PC-3 (cell line): Measurements from ENCODE around the gene ITSN1. TPM values are rescaled to one million over a fixed set of nuclear protein-coding genes. Genes with fewer than 3 reads are reported as not detected.

Source experiments
- ATAC-seq: fragments of 200-7000 bp; cut with Tn5 transposase; 2 replicates; pipeline ENCODE4 v1.9.1; 2020; ENCODE audit warnings: mild to moderate bottlenecking, moderate library complexity
- BruUV-seq: library from RNA; stranded (reverse); fragments of 400-500 nt; replicated peaks from 2 replicates; lab custom pipeline; 2021; lab: Mats Ljungman, UMichigan
- CTCF ChIA-PET: fragments of 300-600 bp; sonication (Branson Sonifier 250); formaldehyde crosslinking; loops from one replicate; lab custom pipeline; 2022; ENCODE audit warnings: antibody characterized with exemption; lab: Charles Lee
- POLR2A ChIA-PET: fragments of 300-600 bp; sonication (Branson Sonifier 250); formaldehyde crosslinking; loops from one replicate; lab custom pipeline; 2022; ENCODE audit warnings: antibody characterized with exemption; ENCODE audit not compliant: unreplicated experiment; lab: Charles Lee
- DNase-seq: peaks from one replicate; pipeline ENCODE4 v3.0.0-alpha.2; 2015
- H2AFZ ChIP-seq: fragments of 300-600 bp; sonication (generic); 2 replicates; pipeline ENCODE4 v1.6.0; 2016; ENCODE audit warnings: antibody characterized with exemption, low read length
- H3F3A ChIP-seq: fragments of 300-600 bp; sonication (generic); one replicate; pipeline ENCODE4 v1.6.0; 2017; ENCODE audit warnings: antibody characterized with exemption, low read length, control low read depth, mild to moderate bottlenecking; ENCODE audit not compliant: unreplicated experiment
- H3K27ac ChIP-seq: fragments of 300-600 bp; sonication (generic); 2 replicates; pipeline ENCODE4 v1.5.1; 2016; ENCODE audit warnings: mild to moderate bottlenecking, low read length
- H3K27me3 ChIP-seq: fragments of 300-600 bp; sonication (generic); 2 replicates; pipeline ENCODE4 v1.6.1; 2016; ENCODE audit warnings: low read length, mixed read lengths
- H3K36me3 ChIP-seq: fragments of 300-600 bp; sonication (generic); 2 replicates; pipeline ENCODE4 v1.6.1; 2016; ENCODE audit warnings: low read depth, mixed run types, low read length, mixed read lengths
- H3K4me1 ChIP-seq: fragments of 300-600 bp; sonication (generic); 2 replicates; pipeline ENCODE4 v1.5.1; 2016; ENCODE audit warnings: low read length; ENCODE audit not compliant: insufficient read depth
- H3K4me2 ChIP-seq: fragments of 300-600 bp; sonication (generic); 2 replicates; pipeline ENCODE4 v1.6.0; 2016; ENCODE audit warnings: low read length
- H3K4me3 ChIP-seq: fragments of 300-600 bp; sonication (generic); 2 replicates; pipeline ENCODE4 v1.5.1; 2016; ENCODE audit warnings: mild to moderate bottlenecking, low read length, mixed read lengths
- H3K79me2 ChIP-seq: fragments of 300-600 bp; sonication (generic); 2 replicates; pipeline ENCODE4 v1.6.1; 2017; ENCODE audit warnings: low read length, mixed read lengths
- H3K9ac ChIP-seq: fragments of 300-600 bp; sonication (generic); 2 replicates; pipeline ENCODE4 v1.6.0; 2016; ENCODE audit warnings: mild to moderate bottlenecking, low read length
- H3K9me2 ChIP-seq: fragments of 300-600 bp; sonication (generic); replicated peaks from 2 replicates; pipeline ENCODE4 v1.6.1; 2016; ENCODE audit warnings: mixed run types, low read length, mixed read lengths
- H3K9me3 ChIP-seq: fragments of 300-600 bp; sonication (generic); 2 replicates; pipeline ENCODE4 v1.6.1; 2016; ENCODE audit warnings: low read length, mixed read lengths
- H4K20me1 ChIP-seq: fragments of 300-600 bp; sonication (generic); 2 replicates; pipeline ENCODE4 v1.6.1; 2016; ENCODE audit warnings: low read length, mixed read lengths
- CTCF ChIP-seq: fragments of 300-600 bp; sonication (generic); conservative IDR thresholded peaks from 2 replicates; pipeline ENCODE4 v1.5.1; 2017; ENCODE audit warnings: antibody characterized with exemption, low read depth, mild to moderate bottlenecking, low read length
- EZH2 ChIP-seq: fragments of 300-600 bp; sonication (generic); IDR thresholded peaks from one replicate; pipeline ENCODE4 v1.6.1; 2017; ENCODE audit warnings: antibody characterized with exemption, mild to moderate bottlenecking, low read length; ENCODE audit not compliant: unreplicated experiment
- EZH2phosphoT487 ChIP-seq: fragments of 300-600 bp; sonication (generic); IDR thresholded peaks from 2 replicates; pipeline ENCODE4 v1.6.1; 2018; ENCODE audit warnings: mild to moderate bottlenecking, antibody characterized with exemption, low read length, borderline replicate concordance
- intact Hi-C: fragments of 100-400 bp; cut with micrococcal nuclease; formaldehyde crosslinking; loops from 2 replicates; pipeline ENCODE4 v1.9.0; 2023
- total RNA-seq: library from RNA; depleted of rRNA; stranded (reverse); fragments of >200 nt; gene quantifications from 2 replicates; pipeline ENCODE4 v1.2.3, GENCODE V29; 2014

Gene ITSN1
- total RNA-seq, 1 experiment from 2014 or later: 45.6 TPM

GRCh38 chr21:33751120-33751519, 108.8 kb downstream of the ITSN1 start:
- Histone ChIP-seq H3K36me3 (no peaks in the 10 kb centered on the region; the same call in 1 of the 2 replicates), H2AFZ (no peak overlapping the region), H3K9ac (no peak overlapping the region), H3K9me2 (no peaks in the 10 kb centered on the region), H3K27ac (no peak overlapping the region), H3K27me3 (no peaks in the 10 kb centered on the region), H3K4me1 (peaks cover 7% of the 10 kb centered on the region; the same call in 1 of the 2 replicates), H3K79me2 (no peaks in the 10 kb centered on the region), H3K4me2 (no peak overlapping the region), H3F3A (no peaks in the 10 kb centered on the region), H4K20me1 (no peaks in the 10 kb centered on the region), H3K9me3 (peaks cover 8% of the 10 kb centered on the region; the same call in 1 of the 2 replicates), H3K4me3 (no peak overlapping the region)
- DNase-seq: no peak
- intact Hi-C loops: no loop called here
- BruUV-seq: no TSS peak
- TF ChIP-seq CTCF (no peak), EZH2 (no peak), EZH2phosphoT487 (no peak)
- ATAC-seq: no peak
- POLR2A ChIA-PET: interaction anchor here (0.6 kb wide), 1 partner anchor 30 kb away, joined by 4 read pairs; no protein-coding TSS in a partner anchor
- CTCF ChIA-PET: no interaction called here

- Histone ChIP-seq H3K4me1 (peaks cover 7% of the 10 kb centered on the region; the same call in 1 of the 2 replicates), H3K9me3 (peaks cover 8% of the 10 kb centered on the region; the same call in 1 of the 2 replicates), H4K20me1 (no peaks in the 10 kb centered on the region), H3F3A (no peaks in the 10 kb centered on the region), H3K79me2 (no peaks in the 10 kb centered on the region), H3K9me2 (no peaks in the 10 kb centered on the region), H3K4me2 (no peak overlapping the region), H3K4me3 (no peak overlapping the region), H3K9ac (no peak overlapping the region), H2AFZ (no peak overlapping the region), H3K36me3 (no peaks in the 10 kb centered on the region), H3K27me3 (no peaks in the 10 kb centered on the region), H3K27ac (no peak overlapping the region)
- no peak for ATAC-seq
- intact Hi-C loops: no loop called here
- TF ChIP-seq EZH2: no peak
- TF ChIP-seq EZH2phosphoT487: no peak
- no peak for TF ChIP-seq CTCF
- no peak for DNase-seq
- ChIA-PET POLR2A (no interaction called here), CTCF (no interaction called here)
- BruUV-seq: no TSS peak
These were observed 109.2 kb downstream of the ITSN1 start for GRCh38 chr21:33751533-33751932.

- BruUV-seq: no TSS peak
- DNase-seq: no peak
- Histone ChIP-seq H3K9ac (no peak overlapping the region), H3K9me3 (peaks cover 5% of the 10 kb centered on the region; the same call in 1 of the 2 replicates), H2AFZ (no peak overlapping the region), H3K4me3 (no peak overlapping the region), H3K9me2 (no peaks in the 10 kb centered on the region), H3K4me1 (peaks cover 7% of the 10 kb centered on the region; the same call in 1 of the 2 replicates), H3K27ac (no peak overlapping the region), H3K4me2 (no peak overlapping the region), H3K27me3 (no peaks in the 10 kb centered on the region), H3K79me2 (no peaks in the 10 kb centered on the region), H4K20me1 (no peaks in the 10 kb centered on the region), H3K36me3 (no peaks in the 10 kb centered on the region), H3F3A (no peaks in the 10 kb centered on the region)
- ChIA-PET POLR2A (no interaction called here), CTCF (interaction anchor here (0.6 kb wide), 1 partner anchor 147 kb away, joined by 4 read pairs; no protein-coding TSS in a partner anchor)
- TF ChIP-seq CTCF (no peak), EZH2 (no peak), EZH2phosphoT487 (no peak)
- ATAC-seq: no peak
- intact Hi-C loops: no loop called here
These were observed 110.0 kb downstream of the ITSN1 start for GRCh38 chr21:33752260-33752659.
